Natural killer cell (primary cell): ENCODE data around the gene BAZ2A. TPM values are rescaled to one million over a fixed set of nuclear protein-coding genes. Genes with fewer than 3 reads are reported as not detected.

ENCODE experiments used
- ATAC-seq, 3 donors: fragments of 150-1000 bp in 2 of 3; fragments of 200-7000 bp in 1 of 3; cut with Tn5 transposase; 1 replicate in 1 of 3; 2 replicates in 2 of 3; pipeline ENCODE4 v1.10.0; 2021; ENCODE audit warnings: mild to moderate bottlenecking in 2 of 3, moderate library complexity in 2 of 3
- DNase-seq, 2 donors: peaks; one replicate each; pipeline versions ENCODE4 v3.0.0 to v3.0.0-alpha.2; 2013 to 2021; ENCODE audit warnings: mixed read lengths in 1 of 2
- H3K27ac ChIP-seq: one replicate; pipeline ENCODE4 v1.5.1; 2013; ENCODE audit warnings: mild to moderate bottlenecking, low read length
- H3K27me3 ChIP-seq: one replicate; pipeline ENCODE4 v1.6.1; 2013; ENCODE audit warnings: low read length; ENCODE audit not compliant: control insufficient read depth, insufficient read depth
- H3K36me3 ChIP-seq: one replicate; pipeline ENCODE4 v1.6.1; 2013; ENCODE audit warnings: low read length; ENCODE audit not compliant: control insufficient read depth, insufficient read depth
- H3K4me1 ChIP-seq: one replicate; pipeline ENCODE4 v1.6.1; 2013; ENCODE audit warnings: low read length; ENCODE audit not compliant: control insufficient read depth, insufficient read depth
- H3K4me3 ChIP-seq: one replicate; pipeline ENCODE4 v1.5.1; 2013; ENCODE audit warnings: low read length
- H3K9me3 ChIP-seq: one replicate; pipeline ENCODE4 v1.6.1; 2013; ENCODE audit warnings: low read length; ENCODE audit not compliant: control insufficient read depth, insufficient read depth
- H3K27ac Mint-ChIP-seq, 2 donors: one replicate each; pipeline ENCODE4 v1.8.0; 2022; ENCODE audit warnings: mild to moderate bottlenecking in 2 of 2, mixed read lengths in 2 of 2, moderate library complexity in 1 of 2
- H3K27me3 Mint-ChIP-seq, 2 donors: one replicate each; pipeline ENCODE4 v1.8.0; 2022; ENCODE audit warnings: low read depth in 2 of 2, mixed read lengths in 2 of 2
- H3K36me3 Mint-ChIP-seq: one replicate; pipeline ENCODE4 v1.8.0; 2022; ENCODE audit warnings: mixed read lengths
- H3K4me1 Mint-ChIP-seq, 2 donors: one replicate each; pipeline ENCODE4 v1.8.0; 2022; ENCODE audit warnings: mixed read lengths in 2 of 2
- H3K4me3 Mint-ChIP-seq: one replicate; pipeline ENCODE4 v1.8.0; 2022; ENCODE audit warnings: mild to moderate bottlenecking, moderate library complexity, mixed read lengths
- H3K9me3 Mint-ChIP-seq, 2 donors: one replicate each; pipeline ENCODE4 v1.8.0; 2022; ENCODE audit warnings: mixed read lengths in 2 of 2
- CTCF ChIP-seq: fragments of 200-600 bp; IDR thresholded peaks from one replicate; pipeline ENCODE4 v1.8.0; 2022; ENCODE audit warnings: antibody characterized with exemption
- WGBS: methylation state at CpG from one replicate; pipeline ENCODE4 v1.1.7; 2013; ENCODE audit warnings: missing lambda C conversion rate; ENCODE audit not compliant: insufficient coverage; 5-methylcytosine and 5-hydroxymethylcytosine counted together
- intact Hi-C: fragments of 100-400 bp; cut with micrococcal nuclease; formaldehyde crosslinking; loops from one replicate; pipeline ENCODE4 v1.14.2; 2022
- total RNA-seq, 4 donors: library from RNA; stranded (reverse); fragments of 120-200 nt in 1 of 4; gene quantifications; one replicate each; pipeline versions ENCODE4 v1.2.3 to v1.2.4, GENCODE V29; 2013 to 2022

Gene BAZ2A
- total RNA-seq, 3 donors from 2014 or later (not counting 1 experiment from before 2014, with no cell fraction given): 320 to 354 (median 325) TPM

DNA sequence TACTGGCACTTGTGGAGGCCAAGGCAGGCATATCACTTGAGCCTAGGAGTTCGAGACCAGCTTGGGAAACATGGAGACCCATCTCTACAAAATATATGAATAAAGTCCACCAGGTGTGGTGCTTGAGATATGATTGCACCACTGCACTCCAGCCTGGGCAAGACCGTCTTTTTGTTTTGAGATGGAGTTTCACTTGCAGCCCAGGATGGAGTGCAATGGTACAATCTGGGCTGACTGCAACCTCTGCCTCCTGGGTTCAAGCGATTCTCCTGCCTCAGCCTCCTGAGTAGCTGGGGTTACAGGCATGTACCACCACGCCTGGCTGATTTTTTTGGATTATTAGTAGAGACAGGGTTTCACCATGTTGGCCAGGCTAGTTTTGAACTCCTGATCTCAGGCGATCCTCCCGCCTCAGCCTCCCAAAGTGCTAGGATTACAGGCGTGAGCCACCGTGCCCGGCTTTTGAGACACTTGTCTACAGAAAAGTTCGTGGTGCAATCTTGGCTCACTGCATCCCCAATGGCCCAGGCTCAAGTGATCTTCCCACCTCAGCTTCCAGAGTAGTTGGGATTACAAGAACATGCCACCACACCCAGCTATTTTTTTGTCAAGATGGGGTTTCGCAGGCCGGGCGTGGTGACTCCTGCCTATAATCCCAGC lies 32.0 kb upstream of the BAZ2A start:
- no peak overlapping the region for H3K27ac Mint-ChIP-seq

GRCh38 chr12:56661560-56661959 lies 31.4 kb upstream of the BAZ2A start:
- no peak for ATAC-seq
- Mint-ChIP-seq H3K36me3 (no peaks in the 10 kb centered on the region), H3K9me3 (no peaks in the 10 kb centered on the region), H3K27ac (no peak overlapping the region), H3K4me3 (no peak overlapping the region), H3K4me1 (no peaks in the 10 kb centered on the region), H3K27me3 (no peaks in the 10 kb centered on the region)
- no peak for DNase-seq
- H3K36me3 ChIP-seq: peaks cover 28% of the 10 kb centered on the region
- H3K27ac ChIP-seq: no peak overlapping the region
- no peaks in the 10 kb centered on the region for H3K4me1 ChIP-seq
- H3K9me3 ChIP-seq: no peaks in the 10 kb centered on the region
- H3K4me3 ChIP-seq: no peak overlapping the region
- intact Hi-C loops: no loop called here
- no peaks in the 10 kb centered on the region for H3K27me3 ChIP-seq
- TF ChIP-seq CTCF: no peak
- WGBS: 85% methylated on average over 7 of the region's 7 CpGs

More for the DNA sequence above, 32.0 kb upstream of the BAZ2A start:
- Histone ChIP-seq H3K36me3 (peaks cover 34% of the 10 kb centered on the region), H3K4me3 (no peak overlapping the region), H3K9me3 (no peaks in the 10 kb centered on the region), H3K4me1 (no peaks in the 10 kb centered on the region), H3K27ac (no peak overlapping the region), H3K27me3 (no peaks in the 10 kb centered on the region)
- ATAC-seq (no peak), DNase-seq (no peak)
- no peak for TF ChIP-seq CTCF
- intact Hi-C loops: no loop called here
- H3K9me3 Mint-ChIP-seq: no peaks in the 10 kb centered on the region
- no peaks in the 10 kb centered on the region for H3K27me3 Mint-ChIP-seq
- WGBS: 96% methylated on average over 12 of the region's 13 CpGs
- H3K4me1 Mint-ChIP-seq: no peaks in the 10 kb centered on the region
- no peak overlapping the region for H3K4me3 Mint-ChIP-seq
- H3K36me3 Mint-ChIP-seq: no peaks in the 10 kb centered on the region

DNA sequence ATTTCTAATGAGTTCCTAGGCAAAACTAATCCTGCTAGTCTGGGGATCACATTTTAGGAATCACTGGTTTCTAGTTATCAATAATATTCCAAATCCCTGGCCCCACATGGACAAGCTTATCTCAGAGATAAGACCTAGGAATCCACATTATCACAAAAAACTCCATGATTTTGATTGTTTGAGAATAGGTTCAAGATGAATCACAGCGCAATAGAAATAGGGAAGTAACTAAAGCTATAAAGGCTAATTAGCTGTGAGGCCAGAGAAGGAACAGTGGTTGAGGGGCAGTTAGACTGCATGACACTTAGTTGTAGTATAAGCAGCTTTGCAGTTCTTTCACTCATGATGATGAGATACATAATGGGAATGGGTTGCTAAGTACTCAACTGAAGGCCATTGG lies 28.8 kb upstream of the BAZ2A start:
- Mint-ChIP-seq H3K9me3 (peaks cover 0 to 3% of the 10 kb centered on the region in 2 donors), H3K27ac (peak overlapping the region in 1 of 2 donors; percentile 43), H3K36me3 (no peaks in the 10 kb centered on the region), H3K27me3 (no peaks in the 10 kb centered on the region), H3K4me1 (no peaks in the 10 kb centered on the region), H3K4me3 (no peak overlapping the region)
- intact Hi-C loops: no loop called here
- ATAC-seq (no peak), DNase-seq (no peak)
- WGBS: 91% methylated on average over 1 of the region's 1 CpG
- Histone ChIP-seq H3K27ac (no peak overlapping the region), H3K36me3 (peaks cover 6% of the 10 kb centered on the region), H3K4me1 (no peaks in the 10 kb centered on the region), H3K27me3 (no peaks in the 10 kb centered on the region), H3K9me3 (peaks cover 4% of the 10 kb centered on the region), H3K4me3 (no peak overlapping the region)
- TF ChIP-seq CTCF: no peak
